ENCODE results near the gene DENND5A.

DNA sequence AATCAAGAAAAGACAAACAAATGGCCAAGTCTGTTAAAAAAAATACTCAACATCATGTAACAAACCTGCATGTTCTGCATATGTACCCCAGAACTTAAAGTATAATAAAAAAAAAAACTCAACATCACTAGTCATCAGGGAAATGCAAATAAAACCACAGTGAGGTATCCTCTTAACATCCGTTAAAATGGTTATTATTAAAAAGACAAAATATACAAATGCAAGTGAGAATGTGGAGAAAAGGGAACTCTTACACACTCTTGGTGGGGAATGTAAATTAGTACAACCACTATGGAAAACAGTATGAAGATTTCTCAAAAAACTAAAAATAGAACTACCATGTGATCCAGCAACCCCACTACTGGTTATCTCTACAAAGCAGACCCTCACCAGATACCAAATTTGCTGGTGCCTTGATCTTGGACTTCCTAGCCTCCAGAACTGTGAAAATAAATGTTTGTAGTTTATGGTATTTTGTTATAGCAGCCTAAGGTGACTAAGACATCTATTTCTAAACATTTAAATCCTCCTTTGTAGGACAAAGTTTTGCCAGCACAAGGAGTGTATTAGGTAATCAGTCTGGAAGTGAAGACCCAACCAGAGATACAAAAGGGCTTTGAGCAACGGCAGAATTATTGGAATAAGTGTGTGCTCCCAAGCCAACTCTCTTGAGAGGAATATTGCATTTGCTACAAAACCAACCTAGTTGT, 141.4 kb downstream of the DENND5A start:
- no peak for TF ChIP-seq POLR2A (IDR thresholded peaks at IDR 0.05)
- TF ChIP-seq, protein P1, sequence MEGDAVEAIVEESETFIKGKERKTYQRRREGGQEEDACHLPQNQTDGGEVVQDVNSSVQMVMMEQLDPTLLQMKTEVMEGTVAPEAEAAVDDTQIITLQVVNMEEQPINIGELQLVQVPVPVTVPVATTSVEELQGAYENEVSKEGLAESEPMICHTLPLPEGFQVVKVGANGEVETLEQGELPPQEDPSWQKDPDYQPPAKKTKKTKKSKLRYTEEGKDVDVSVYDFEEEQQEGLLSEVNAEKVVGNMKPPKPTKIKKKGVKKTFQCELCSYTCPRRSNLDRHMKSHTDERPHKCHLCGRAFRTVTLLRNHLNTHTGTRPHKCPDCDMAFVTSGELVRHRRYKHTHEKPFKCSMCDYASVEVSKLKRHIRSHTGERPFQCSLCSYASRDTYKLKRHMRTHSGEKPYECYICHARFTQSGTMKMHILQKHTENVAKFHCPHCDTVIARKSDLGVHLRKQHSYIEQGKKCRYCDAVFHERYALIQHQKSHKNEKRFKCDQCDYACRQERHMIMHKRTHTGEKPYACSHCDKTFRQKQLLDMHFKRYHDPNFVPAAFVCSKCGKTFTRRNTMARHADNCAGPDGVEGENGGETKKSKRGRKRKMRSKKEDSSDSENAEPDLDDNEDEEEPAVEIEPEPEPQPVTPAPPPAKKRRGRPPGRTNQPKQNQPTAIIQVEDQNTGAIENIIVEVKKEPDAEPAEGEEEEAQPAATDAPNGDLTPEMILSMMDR (IDR thresholded peaks at IDR 0.05): no peak

All from right lobe of liver (tissue), 4 donors.